ENCODE results near the gene AREL1. TPM values are rescaled to one million over a fixed set of nuclear protein-coding genes. Genes with fewer than 3 reads are reported as not detected.
A peak's percentile ranks its signal among the peaks of the same experiment; 100 is the strongest.

Gene AREL1
- total and polyA plus RNA-seq, 9 donors, result 8.2 to 38.1 (median 24.0) TPM

- intact Hi-C loops (cut with DNase I), result no loop called here
- no peak for DNase-seq
- no peaks in the 10 kb centered on the region for H3K27me3 ChIP-seq
- WGBS, 3 donors, result 15 to 22% (median 21%) methylated on average over 2 of the region's 2 CpGs
- peaks cover 15% of the 10 kb centered on the region for H3K4me1 ChIP-seq (ENCODE audit: insufficient read depth)
- H3K4me3 ChIP-seq, result no peak overlapping the region
- TF ChIP-seq CTCF (IDR thresholded peaks at IDR 0.05) (no peak), POLR2A (IDR thresholded peaks at IDR 0.05) (no peak), EP300 (IDR thresholded peaks at IDR 0.05) (no peak)
- no peaks in the 10 kb centered on the region for H3K9me3 ChIP-seq
- peak overlapping the region in 1 of 2 donors; percentile 72 for H3K27ac ChIP-seq
- H3K36me3 ChIP-seq, result no peaks in the 10 kb centered on the region
Observed at GRCh38 chr14:74691456-74691855, 21.4 kb downstream of the AREL1 start.

GRCh38 chr14:74685921-74686678, 26.8 kb downstream of the AREL1 start:
- Histone ChIP-seq H3K36me3 (no peaks in the 10 kb centered on the region), H3K4me3 (no peak overlapping the region), H3K27me3 (no peaks in the 10 kb centered on the region), H3K27ac (no peak overlapping the region), H3K9me3 (no peaks in the 10 kb centered on the region), H3K4me1 (ENCODE audit: insufficient read depth) (peaks cover 10% of the 10 kb centered on the region)
- 81 to 88% (median 83%) methylated on average over 3 of the region's 3 CpGs for WGBS, 3 donors
- DNase-seq, result no peak
- TF ChIP-seq CTCF (IDR thresholded peaks at IDR 0.05), result no peak
- TF ChIP-seq EP300 (IDR thresholded peaks at IDR 0.05), result no peak
- TF ChIP-seq POLR2A (IDR thresholded peaks at IDR 0.05), result no peak
- intact Hi-C loops (cut with DNase I), result no loop called here

GRCh38 chr14:74685056-74685455, 27.8 kb downstream of the AREL1 start:
- no peak for DNase-seq
- no peak overlapping the region for H3K27ac ChIP-seq
- no peaks in the 10 kb centered on the region for H3K9me3 ChIP-seq
- TF ChIP-seq EP300 (IDR thresholded peaks at IDR 0.05) (no peak), CTCF (IDR thresholded peaks at IDR 0.05) (no peak), POLR2A (IDR thresholded peaks at IDR 0.05) (no peak)
- H3K36me3 ChIP-seq, result no peaks in the 10 kb centered on the region
- no peaks in the 10 kb centered on the region for H3K27me3 ChIP-seq
- intact Hi-C loops (cut with DNase I), result no loop called here
- WGBS, 3 donors, result 80 to 86% (median 86%) methylated on average over 2 of the region's 2 CpGs
- H3K4me3 ChIP-seq, result no peak overlapping the region
- peaks cover 7% of the 10 kb centered on the region for H3K4me1 ChIP-seq (ENCODE audit: insufficient read depth)

GRCh38 chr14:74684434-74684833, 28.4 kb downstream of the AREL1 start:
- no peak overlapping the region for H3K27ac ChIP-seq
- 90 to 93% (median 91%) methylated on average over 12 of the region's 12 CpGs for WGBS, 3 donors
- H3K9me3 ChIP-seq, result no peaks in the 10 kb centered on the region
- no peaks in the 10 kb centered on the region for H3K27me3 ChIP-seq
- no peak for DNase-seq
- H3K36me3 ChIP-seq, result no peaks in the 10 kb centered on the region
- no peak overlapping the region for H3K4me3 ChIP-seq
- intact Hi-C loops (cut with DNase I), result no loop called here
- no peak for TF ChIP-seq EP300 (IDR thresholded peaks at IDR 0.05)
- no peak for TF ChIP-seq CTCF (IDR thresholded peaks at IDR 0.05)
- TF ChIP-seq POLR2A (IDR thresholded peaks at IDR 0.05), result no peak
- peaks cover 3% of the 10 kb centered on the region for H3K4me1 ChIP-seq (ENCODE audit: insufficient read depth)

Data from ovary (tissue), 9 donors.